NCI-H345 (cell line): Measurements from ENCODE around the gene IGFN1.

Experiments used
- DNase-seq: peaks from one replicate; lab custom pipeline; 2025; lab: John Stamatoyannopoulos, UW

IGFN1 gene

DNA sequence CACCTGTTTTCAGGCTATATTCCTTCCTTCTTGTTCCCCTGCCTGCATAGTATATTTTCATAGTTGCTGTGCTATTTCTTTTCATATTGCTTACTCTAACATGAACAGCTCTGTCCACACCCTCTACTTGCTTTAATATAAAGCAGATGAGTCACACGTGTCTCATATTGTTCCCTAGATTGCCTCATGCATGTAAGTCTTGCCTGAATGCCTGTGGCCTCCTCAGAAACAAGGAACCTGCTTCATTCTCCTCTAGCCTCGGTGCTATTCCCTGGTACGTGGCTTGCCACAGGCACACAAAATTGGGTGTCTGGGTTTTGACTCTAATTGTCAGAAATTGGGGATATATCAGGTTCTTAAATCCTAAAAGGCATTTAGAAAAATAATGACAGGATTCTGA is 76.2 kb downstream of the IGFN1 start:
- no peak for DNase-seq

DNA sequence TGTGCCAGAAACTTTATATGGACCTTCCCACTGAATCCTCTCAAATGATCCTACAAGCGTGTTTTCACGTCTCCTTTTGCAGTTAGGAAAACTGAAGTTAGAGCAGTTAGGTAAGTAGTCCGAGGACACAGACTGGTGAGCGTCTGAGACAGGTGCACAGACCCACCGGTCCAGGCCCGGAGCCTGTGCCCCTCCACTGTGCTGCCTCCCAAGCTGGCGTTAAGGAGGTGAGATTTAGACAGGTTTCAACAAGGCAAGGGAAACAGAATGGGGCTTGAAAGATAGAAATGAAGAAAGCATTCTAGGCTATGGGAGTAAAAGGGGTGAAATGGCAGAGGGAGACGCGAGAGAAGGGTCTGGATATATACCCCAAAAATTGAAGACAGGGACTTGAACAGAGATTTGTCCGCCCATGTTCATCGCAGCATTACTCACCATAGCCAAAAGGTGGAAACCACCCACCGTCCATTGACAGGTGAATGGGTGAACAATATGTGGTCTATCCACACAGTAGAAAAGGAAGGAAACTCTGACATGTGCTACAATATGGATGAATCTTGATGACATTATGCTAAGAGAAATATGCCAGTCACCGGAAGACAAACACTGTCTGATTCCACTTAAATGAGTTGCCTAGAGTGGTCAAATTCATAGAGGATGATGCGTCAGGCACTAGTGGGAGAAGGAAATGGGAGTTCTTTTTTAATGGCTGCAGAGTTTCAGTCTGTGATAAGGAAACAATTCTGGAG is 77.0 kb downstream of the IGFN1 start:
- DNase-seq, result no peak

DNA sequence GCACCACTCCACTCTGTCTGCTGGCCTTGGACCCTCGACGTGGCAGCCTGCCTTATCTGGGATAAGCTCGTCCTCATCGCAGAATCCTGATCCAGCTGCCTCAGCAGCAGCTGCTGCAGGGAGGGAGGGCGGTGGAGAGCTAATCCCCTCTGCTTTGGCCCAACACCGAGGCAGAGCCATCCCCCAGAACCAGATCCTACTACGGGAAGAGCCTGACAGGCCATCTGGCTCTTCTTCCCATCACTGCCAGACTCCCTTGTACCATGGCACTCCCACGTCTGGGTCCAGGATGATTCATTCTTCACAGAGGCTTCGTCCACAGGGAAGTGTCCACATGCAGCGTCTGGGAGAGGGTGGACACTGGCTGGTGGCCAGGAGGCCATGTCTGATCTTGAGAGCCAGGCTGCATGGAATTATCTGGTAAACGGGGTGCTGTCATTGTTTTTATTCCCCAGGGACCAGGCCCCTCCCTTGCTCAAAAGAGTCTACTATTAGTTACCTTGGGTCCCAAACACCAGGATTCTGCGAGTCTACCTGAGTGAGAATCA is 78.1 kb downstream of the IGFN1 start:
- DNase-seq, result peak; percentile 26

DNA sequence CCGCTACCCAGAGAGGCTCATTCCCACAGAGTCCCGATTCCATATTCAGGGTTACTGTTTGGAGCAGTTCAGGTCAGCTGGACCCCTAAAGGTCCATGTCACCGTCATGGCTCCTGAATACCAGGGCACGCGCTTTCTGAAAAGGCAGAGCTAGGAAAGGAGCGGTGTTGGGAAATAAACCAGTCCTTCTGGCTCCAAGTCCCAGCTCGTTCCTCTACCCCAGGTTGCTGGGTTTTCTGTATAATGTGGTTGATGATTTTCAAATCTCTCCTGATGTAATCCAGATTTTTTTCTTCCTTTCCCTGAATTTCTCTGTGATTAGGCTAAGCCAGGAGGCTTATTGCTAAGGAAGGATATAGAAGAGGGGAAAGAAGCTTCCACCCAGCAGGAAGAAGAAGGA is 78.7 kb downstream of the IGFN1 start:
- no peak for DNase-seq

DNA sequence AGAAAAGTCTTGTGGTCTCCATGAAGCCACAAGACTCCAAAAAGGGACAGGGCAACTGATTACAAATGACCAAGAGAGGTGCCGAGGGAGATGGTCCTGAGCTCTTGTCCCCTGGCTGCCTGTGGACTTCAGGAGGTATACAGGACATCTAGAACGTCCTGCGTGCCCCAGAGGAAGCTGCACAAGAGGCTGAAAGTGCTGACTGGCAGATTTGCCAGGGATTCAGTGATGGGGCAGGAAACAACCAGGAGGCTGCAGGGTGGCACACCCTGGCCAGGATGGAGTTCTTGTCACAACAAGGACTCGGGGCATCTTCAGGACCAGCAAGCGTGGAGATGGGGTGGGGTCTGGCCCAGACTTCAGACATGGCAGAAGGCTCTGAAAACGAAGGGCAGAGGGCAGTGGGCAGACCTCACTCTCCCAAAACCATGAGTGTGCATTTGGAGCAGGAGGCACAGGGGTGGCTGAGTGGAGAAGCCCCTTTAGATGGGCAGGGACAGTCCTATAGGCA is 79.3 kb downstream of the IGFN1 start:
- no peak for DNase-seq

DNA sequence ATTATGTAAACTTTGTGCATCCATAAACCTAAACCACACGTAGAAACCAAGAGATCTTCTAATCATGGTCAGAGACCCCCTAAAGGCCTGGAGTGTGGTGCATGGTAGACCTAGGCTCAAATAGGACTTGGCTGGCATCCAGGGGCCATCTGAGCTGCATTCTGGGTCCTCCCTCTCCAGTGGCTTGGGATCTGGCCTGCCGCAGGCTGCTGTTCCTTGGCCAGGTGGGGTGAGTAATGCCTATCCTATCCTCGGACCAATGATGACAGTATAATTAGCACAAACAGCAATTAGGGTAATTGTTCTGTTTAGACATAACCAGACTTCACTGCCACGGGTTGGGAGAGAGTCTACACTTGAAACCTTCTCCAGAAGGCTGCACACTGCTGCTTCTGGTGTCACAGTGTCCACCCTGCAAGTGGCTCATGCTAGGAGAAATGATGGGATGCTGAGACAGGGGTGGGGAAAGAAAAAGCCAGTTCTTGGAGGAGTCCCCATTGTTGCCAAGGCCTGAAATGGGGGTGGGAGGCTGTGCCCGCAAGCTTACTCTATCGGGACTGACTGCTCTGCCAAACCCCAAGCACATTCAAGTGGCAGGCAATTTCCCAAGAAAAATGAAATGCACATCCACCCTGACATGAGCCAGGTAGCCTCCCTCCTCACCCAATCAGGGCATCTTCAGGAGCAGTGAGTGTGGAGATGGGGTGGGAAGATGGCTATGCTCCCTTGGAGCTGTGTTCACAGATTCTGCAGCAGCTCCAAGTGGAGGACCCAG is 80.2 kb downstream of the IGFN1 start:
- no peak for DNase-seq

DNA sequence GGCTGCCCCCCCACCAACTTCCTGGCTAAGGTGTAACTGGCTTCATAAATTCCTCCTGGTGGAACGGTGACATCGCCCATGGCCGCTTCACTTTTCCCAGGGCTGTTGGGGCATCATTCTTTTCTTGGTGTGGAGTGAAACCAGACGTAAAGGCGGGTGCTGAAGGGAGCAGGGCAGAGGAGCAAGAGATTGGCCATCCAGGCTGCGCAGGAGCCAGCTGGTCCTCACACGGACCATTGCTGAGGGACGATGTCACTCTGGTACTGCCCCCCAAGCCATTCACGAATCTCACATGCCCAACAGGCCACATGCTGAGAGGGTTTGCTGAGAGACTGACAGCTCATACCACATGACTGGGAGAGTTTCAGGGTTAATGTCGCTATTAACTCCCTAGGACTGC is 82.2 kb downstream of the IGFN1 start:
- no peak for DNase-seq

DNA sequence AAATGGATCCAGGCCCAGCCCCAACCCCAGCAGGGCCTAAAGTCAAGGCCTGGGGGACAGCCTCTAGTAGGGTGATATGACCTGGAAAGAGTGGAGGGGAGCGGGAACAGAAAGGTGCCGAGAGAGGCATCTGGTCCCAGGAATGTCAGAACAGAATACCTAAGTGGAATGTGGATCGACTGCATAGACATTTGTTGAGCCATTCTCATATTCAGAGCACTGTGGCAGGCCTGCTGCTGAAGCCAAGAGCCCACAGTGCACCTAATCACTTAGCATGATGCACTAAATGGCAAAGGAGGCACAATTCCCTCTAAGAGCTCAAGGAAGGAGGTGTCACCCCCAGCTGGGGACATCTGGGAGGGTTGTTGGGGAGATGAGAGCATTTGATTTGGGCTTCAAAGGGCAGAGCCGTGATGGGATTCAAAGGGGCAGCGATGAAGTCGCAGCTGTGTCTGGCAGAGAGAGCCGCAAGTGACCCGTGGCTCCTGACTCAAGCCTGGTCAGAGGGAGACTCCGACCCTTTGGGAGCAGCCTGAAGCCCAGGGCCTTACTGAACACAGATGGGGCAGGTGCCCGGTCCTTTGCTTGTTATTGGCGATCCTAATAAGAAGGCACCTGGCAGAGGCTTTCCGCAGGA is 84.1 kb downstream of the IGFN1 start:
- no peak for DNase-seq

DNA sequence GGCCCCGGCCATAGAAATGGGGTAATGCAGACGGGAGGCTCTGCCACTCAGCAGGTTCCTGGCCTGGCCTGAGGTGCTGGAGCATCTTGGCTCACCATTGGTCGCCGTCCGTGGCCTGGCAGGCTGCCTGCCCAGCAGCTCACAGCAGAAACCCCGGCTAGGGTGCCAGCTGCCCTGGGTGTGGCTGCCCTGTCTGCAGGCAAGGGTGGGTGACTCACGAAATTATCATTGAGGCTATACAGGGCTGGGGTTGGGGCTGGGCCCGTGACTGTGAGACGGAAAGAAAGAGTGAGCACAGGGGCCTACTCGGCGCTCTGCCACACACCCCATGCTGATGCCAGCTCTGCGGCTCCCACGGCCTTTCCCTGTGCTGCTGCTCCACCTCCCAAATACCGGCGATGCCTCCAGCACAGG is 84.6 kb downstream of the IGFN1 start:
- no peak for DNase-seq

DNA sequence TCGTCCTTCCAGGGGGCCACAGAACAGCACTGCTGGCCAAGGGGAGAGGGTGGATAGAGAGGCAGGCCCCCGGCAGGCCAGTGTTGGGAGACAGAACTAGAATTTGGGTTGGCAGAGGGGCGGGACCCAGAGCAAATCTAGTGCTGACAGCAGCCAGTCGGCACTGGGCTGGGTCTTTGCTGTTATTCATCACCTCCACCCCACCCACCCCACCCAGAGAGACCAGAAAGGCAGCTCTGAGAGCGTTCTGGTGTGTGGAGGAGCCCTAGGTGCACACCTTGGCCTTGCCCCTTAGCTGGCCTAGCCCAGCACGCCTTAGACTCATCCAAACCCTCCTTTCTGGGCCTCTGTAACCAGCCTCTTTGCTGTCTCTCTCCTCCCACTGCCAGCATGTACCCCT is 86.3 kb downstream of the IGFN1 start:
- no peak for DNase-seq

DNA sequence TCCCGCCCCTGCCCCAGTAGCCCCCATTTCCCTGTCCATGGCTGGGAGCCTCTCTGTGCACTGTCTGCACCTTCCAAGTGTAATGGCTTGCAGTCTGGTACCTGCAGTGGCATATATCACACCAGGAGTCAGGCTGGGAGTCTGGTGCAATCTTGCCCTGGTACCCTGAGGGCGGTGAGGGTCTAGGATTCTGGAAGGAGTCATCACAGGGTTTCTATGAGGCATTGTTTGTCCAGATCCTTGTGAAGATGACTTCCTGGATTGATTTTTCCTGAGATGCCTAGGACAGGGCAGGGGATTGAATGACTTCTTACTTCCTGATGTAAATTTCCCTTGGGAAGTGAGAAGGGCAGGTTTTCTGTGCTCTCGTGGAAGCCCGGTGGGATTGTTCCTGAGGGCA is 86.8 kb downstream of the IGFN1 start:
- no peak for DNase-seq
